Activated CD4-positive, CD25-positive, alpha-beta regulatory T cell (primary cell): Measurements from ENCODE around the gene CCDC87.

Experiments
- DNase-seq, 4 experiments: peaks; one replicate each; lab custom pipeline; 2025; lab: John Stamatoyannopoulos, UW

CCDC87 gene

GRCh38 chr11:66581261-66581660 is 11.6 kb downstream of the CCDC87 start:
- DNase-seq: no peak

- no peak for DNase-seq
Measured at GRCh38 chr11:66580803-66581202, 12.1 kb downstream of the CCDC87 start.

- peak; percentile 44 to 70 (median 55) for DNase-seq
Measured at GRCh38 chr11:66579017-66579606, 13.8 kb downstream of the CCDC87 start.

- DNase-seq: no peak
Measured at GRCh38 chr11:66570850-66571180, 22.0 kb downstream of the CCDC87 start.

GRCh38 chr11:66570079-66570849 is 22.6 kb downstream of the CCDC87 start:
- DNase-seq: no peak

- DNase-seq: no peak
Measured at GRCh38 chr11:66569076-66569475, 23.8 kb downstream of the CCDC87 start.

GRCh38 chr11:66568124-66568916 is 24.5 kb downstream of the CCDC87 start, which contains the start of gene CTSF:
TSS of gene CTSF (minus strand) at chr11:66568606. CDS start at chr11:66568486, 120 bp downstream.
- peak; percentile 25 to 36 (median 32) for DNase-seq

- no peak for DNase-seq
Measured at GRCh38 chr11:66567787-66568123, 25.1 kb downstream of the CCDC87 start.

GRCh38 chr11:66566221-66566620 is 26.6 kb downstream of the CCDC87 start:
- no peak for DNase-seq

GRCh38 chr11:66564984-66565383 is 27.9 kb downstream of the CCDC87 start:
- no peak for DNase-seq

GRCh38 chr11:66564538-66564937 is 28.3 kb downstream of the CCDC87 start:
- no peak for DNase-seq

GRCh38 chr11:66563832-66564231 is 29.0 kb downstream of the CCDC87 start:
- no peak for DNase-seq

GRCh38 chr11:66562907-66563583 is 29.8 kb downstream of the CCDC87 start:
- DNase-seq: no peak

- no peak for DNase-seq
Measured at GRCh38 chr11:66562275-66562674, 30.6 kb downstream of the CCDC87 start.

- no peak for DNase-seq
Measured at GRCh38 chr11:66561975-66562248, 31.0 kb downstream of the CCDC87 start.

GRCh38 chr11:66561178-66561974 is 31.5 kb downstream of the CCDC87 start:
- no peak for DNase-seq

GRCh38 chr11:66559866-66560676 is 32.8 kb downstream of the CCDC87 start:
- DNase-seq: no peak

GRCh38 chr11:66559142-66559865 is 33.6 kb downstream of the CCDC87 start:
- no peak for DNase-seq

- no peak for DNase-seq
Measured at GRCh38 chr11:66557733-66558326, 35.0 kb downstream of the CCDC87 start.

GRCh38 chr11:66556086-66556485 is 36.8 kb downstream of the CCDC87 start:
- DNase-seq: no peak
